Prostate gland (tissue), 2 donors: ENCODE results near the gene TXNDC12. TPM values are rescaled to one million over a fixed set of nuclear protein-coding genes. Genes with fewer than 3 reads are reported as not detected.

Experiments used
- DNase-seq: peaks from one replicate; pipeline ENCODE4 v3.0.0-alpha.2; 2019; ENCODE audit warnings: low spot score
- H3K27ac ChIP-seq, 2 donors: fragments of 200-600 bp; sonication (generic); 2 replicates each; pipeline ENCODE4 v1.5.1; 2017 to 2019
- H3K27me3 ChIP-seq: fragments of 200-600 bp; sonication (generic); replicated peaks from 2 replicates; pipeline ENCODE4 v1.5.1; 2019; ENCODE audit not compliant: insufficient read depth
- H3K36me3 ChIP-seq, 2 donors: fragments of 200-600 bp; sonication (generic); 1 replicate in 1 of 2; 2 replicates in 1 of 2; pipeline versions ENCODE4 v1.5.1 to v1.8.1; 2017 to 2019
- H3K4me1 ChIP-seq: fragments of 200-600 bp; sonication (generic); replicated peaks from 2 replicates; pipeline ENCODE4 v1.5.1; 2019
- H3K4me3 ChIP-seq, 2 donors: fragments of 200-600 bp; sonication (generic); 2 replicates each; pipeline ENCODE4 v1.5.1; 2017 to 2019
- H3K9me3 ChIP-seq: fragments of 200-600 bp; sonication (generic); 2 replicates; pipeline ENCODE4 v1.5.1; 2017
- CTCF ChIP-seq, 4 experiments: fragments of 200-600 bp in 2 of 4; fragments of 450-650 bp in 2 of 4; sonication (generic) in 2 of 4; IDR thresholded peaks; 1 replicate in 3 of 4; 2 replicates in 1 of 4; pipeline ENCODE4 v1.5.1; 2016 to 2019; ENCODE audit warnings: antibody characterized with exemption in 4 of 4, mild to moderate bottlenecking in 2 of 4, moderate library complexity in 2 of 4
- POLR2A ChIP-seq: fragments of 450-650 bp; IDR thresholded peaks from one replicate; pipeline ENCODE4 v1.6.1; 2016; ENCODE audit warnings: antibody characterized with exemption, mild to moderate bottlenecking
- POLR2AphosphoS5 ChIP-seq: sonication (generic); formaldehyde crosslinking; IDR thresholded peaks from one replicate; pipeline ENCODE4 v1.6.1; 2017; ENCODE audit warnings: antibody characterized with exemption
- WGBS: methylation state at CpG from one replicate; pipeline ENCODE4 v1.1.5; 2018; 5-methylcytosine and 5-hydroxymethylcytosine counted together
- intact Hi-C: fragments of 100-400 bp; cut with DNase I; formaldehyde crosslinking; loops from one replicate; pipeline ENCODE4 v1.14.2; 2022
- total RNA-seq, 2 donors: library from RNA; depleted of rRNA; stranded (reverse); fragments of >200 nt; gene quantifications; one replicate each; pipeline ENCODE4 v1.1.0, GENCODE V29; 2016

The TXNDC12 gene
- total RNA-seq, 2 donors from 2014 or later: 46.1 to 70.6 TPM

GRCh38 chr1:52045236-52045635 lies 9.8 kb downstream of the TXNDC12 start:
- H3K36me3 ChIP-seq: no peaks in the 10 kb centered on the region
- no peak for DNase-seq
- TF ChIP-seq POLR2AphosphoS5 (no peak), CTCF (IDR thresholded peaks at IDR 0.05) (no peak), POLR2A (no peak)
- no peak overlapping the region for H3K27ac ChIP-seq
- H3K4me3 ChIP-seq: no peak overlapping the region
- H3K4me1 ChIP-seq: no peaks in the 10 kb centered on the region
- WGBS: 91% methylated on average over 2 of the region's 2 CpGs
- no peaks in the 10 kb centered on the region for H3K27me3 ChIP-seq
- no peaks in the 10 kb centered on the region for H3K9me3 ChIP-seq
- intact Hi-C loops: no loop called here

DNA sequence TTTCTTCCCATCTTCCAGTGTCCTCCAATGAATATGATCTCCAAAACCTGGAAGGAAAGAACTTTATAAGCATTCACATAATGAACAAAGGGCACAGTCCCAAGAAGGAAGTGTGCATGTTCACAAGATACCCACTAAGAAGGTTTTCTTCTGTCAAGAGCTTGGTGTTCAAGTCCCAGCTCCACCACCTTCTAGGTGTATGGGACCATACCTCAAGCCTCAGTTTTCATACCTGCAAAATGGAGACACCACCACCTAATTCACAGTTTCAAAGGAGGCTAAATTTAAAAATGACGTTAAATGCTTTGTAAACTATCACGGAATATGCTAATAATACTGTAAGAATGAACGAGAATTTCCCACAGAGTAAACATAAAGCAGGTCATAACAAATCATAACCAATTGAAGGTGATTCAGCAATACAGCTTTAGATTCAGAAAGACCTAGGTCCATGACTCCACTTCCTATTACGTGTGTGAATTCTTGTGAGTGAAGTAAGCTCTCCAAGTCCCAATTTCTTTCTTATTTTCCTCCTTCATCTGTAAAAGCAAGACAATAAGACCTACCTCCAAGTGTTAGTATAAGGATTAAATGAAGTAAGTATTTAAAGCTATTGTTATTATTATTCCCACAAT lies 13.3 kb downstream of the TXNDC12 start:
- Histone ChIP-seq H3K27ac (no peak overlapping the region), H3K4me3 (no peak overlapping the region), H3K27me3 (no peaks in the 10 kb centered on the region), H3K9me3 (no peaks in the 10 kb centered on the region), H3K4me1 (no peaks in the 10 kb centered on the region), H3K36me3 (no peaks in the 10 kb centered on the region)
- WGBS: 86% methylated on average over 4 of the region's 4 CpGs
- DNase-seq: no peak
- no peak for TF ChIP-seq POLR2A
- TF ChIP-seq CTCF (IDR thresholded peaks at IDR 0.05): no peak
- intact Hi-C loops: no loop called here

GRCh38 chr1:52037909-52038308 lies 17.1 kb downstream of the TXNDC12 start:
- no peak overlapping the region for H3K4me3 ChIP-seq
- intact Hi-C loops: no loop called here
- H3K27ac ChIP-seq: no peak overlapping the region
- no peaks in the 10 kb centered on the region for H3K27me3 ChIP-seq
- no peaks in the 10 kb centered on the region for H3K36me3 ChIP-seq
- no peak for DNase-seq
- no peaks in the 10 kb centered on the region for H3K4me1 ChIP-seq
- 100% methylated on average over 1 of the region's 1 CpG for WGBS
- no peaks in the 10 kb centered on the region for H3K9me3 ChIP-seq
- TF ChIP-seq POLR2AphosphoS5 (no peak), CTCF (IDR thresholded peaks at IDR 0.05) (no peak), POLR2A (no peak)

DNA sequence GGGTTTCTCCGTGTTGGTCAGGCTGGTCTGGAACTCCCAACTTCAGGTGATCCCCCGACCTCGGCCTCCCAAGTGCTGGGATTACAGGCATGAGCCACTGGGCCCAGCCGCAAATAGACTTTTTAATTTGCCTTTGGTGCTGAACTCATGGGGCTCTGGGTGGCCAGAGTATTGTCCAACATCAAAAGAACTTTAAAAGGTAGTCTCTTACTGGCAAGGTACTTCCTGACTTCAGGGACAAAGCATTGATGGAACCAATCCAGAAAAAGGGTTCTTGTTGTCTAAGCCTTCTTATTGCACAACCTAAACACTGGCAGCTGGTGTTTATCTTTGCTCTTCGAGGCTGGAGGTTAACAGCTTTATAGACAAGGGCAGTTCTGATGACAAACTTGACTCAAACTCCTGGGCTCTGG lies 17.6 kb downstream of the TXNDC12 start:
- Histone ChIP-seq H3K4me1 (peaks cover under 1% of the 10 kb centered on the region), H3K9me3 (no peaks in the 10 kb centered on the region), H3K4me3 (no peak overlapping the region), H3K36me3 (no peaks in the 10 kb centered on the region), H3K27ac (no peak overlapping the region), H3K27me3 (no peaks in the 10 kb centered on the region)
- TF ChIP-seq POLR2AphosphoS5: peak; percentile 74
- no peak for TF ChIP-seq POLR2A
- no peak for TF ChIP-seq CTCF (IDR thresholded peaks at IDR 0.05)
- WGBS: 76% methylated on average over 5 of the region's 5 CpGs
- DNase-seq: peak; percentile 36
- intact Hi-C loops: no loop called here

DNA sequence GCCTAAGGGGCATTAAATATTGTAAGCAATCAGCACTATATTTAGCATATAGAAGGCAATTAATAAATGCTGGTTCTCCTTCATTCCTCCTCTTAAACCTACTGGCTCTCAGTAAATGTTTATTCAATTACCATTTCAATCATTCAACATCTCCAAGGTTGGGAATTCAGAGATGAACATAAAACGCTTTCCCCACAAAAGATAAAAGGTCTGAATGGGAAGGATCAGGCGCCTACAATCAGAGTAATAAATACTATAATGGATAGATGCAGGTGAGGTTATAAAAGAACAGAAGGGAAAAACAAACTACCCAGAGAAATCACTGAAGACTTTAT lies 21.0 kb downstream of the TXNDC12 start:
- WGBS: 97% methylated on average over 2 of the region's 2 CpGs
- peak overlapping the region; percentile 82 to 86 for H3K27ac ChIP-seq
- H3K4me3 ChIP-seq: peak overlapping the region; percentile 57 to 72
- TF ChIP-seq POLR2AphosphoS5 (no peak), POLR2A (no peak), CTCF (IDR thresholded peaks at IDR 0.05) (no peak)
- no peak for DNase-seq
- no peaks in the 10 kb centered on the region for H3K36me3 ChIP-seq
- H3K27me3 ChIP-seq: no peaks in the 10 kb centered on the region
- H3K9me3 ChIP-seq: no peaks in the 10 kb centered on the region
- intact Hi-C loops: no loop called here
- H3K4me1 ChIP-seq: peaks cover 3% of the 10 kb centered on the region
